ENCODE data around the gene GAS6.

Gene GAS6

DNA sequence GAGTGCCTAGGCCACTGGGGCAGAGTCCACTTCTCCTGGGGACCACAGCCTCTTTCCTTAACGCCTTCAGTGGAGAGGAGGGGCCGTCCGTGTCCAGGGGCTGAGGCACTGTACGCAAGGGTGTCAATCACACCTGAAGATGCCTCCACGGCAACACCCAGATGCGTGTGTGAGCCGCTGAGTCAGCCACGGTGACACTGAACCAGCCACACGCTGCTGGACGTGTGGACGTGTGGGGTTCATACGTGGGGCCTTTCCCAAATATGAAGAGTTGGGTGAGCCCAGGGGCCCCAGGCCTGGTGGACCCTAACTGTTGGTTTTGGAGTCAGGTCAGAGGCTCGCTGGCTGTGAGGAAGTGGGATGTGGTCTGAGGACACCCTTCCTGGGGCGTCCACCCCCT, 53.2 kb downstream of the GAS6 start:
- Histone ChIP-seq H3K4me3 (ENCODE audit: low read depth in 1 of 2, low read length in 2 of 2) (no peak overlapping the region), H3K9ac (ENCODE audit: low read depth, low read length) (no peak overlapping the region), H3K4me2 (ENCODE audit: insufficient read depth, low read length) (no peak overlapping the region), H3K36me3 (ENCODE audit: insufficient read depth, low read length) (no peaks in the 10 kb centered on the region), H3K79me2 (ENCODE audit: insufficient read depth, low read length) (no peaks in the 10 kb centered on the region), H4K20me1 (ENCODE audit: insufficient read depth, low read length) (no peaks in the 10 kb centered on the region), H2AFZ (ENCODE audit: low read depth, low read length) (no peak overlapping the region), H3K4me1 (ENCODE audit: insufficient read depth, low read length) (no peaks in the 10 kb centered on the region), H3K27ac (ENCODE audit: low read length) (no peak overlapping the region), H3K27me3 (ENCODE audit: insufficient read depth, low read length, poor library complexity) (no peaks in the 10 kb centered on the region), H3K9me3 (ENCODE audit: insufficient read depth, low read length, severe bottlenecking) (peaks cover 21% of the 10 kb centered on the region)
- ATAC-seq (ENCODE audit: insufficient read depth, low read depth) (no peak), DNase-seq (no peak)
- TF ChIP-seq EZH2 (IDR thresholded peaks at IDR 0.05; ENCODE audit: borderline replicate concordance, low read depth, low read length, severe bottlenecking): no peak
- TF ChIP-seq, protein P1, sequence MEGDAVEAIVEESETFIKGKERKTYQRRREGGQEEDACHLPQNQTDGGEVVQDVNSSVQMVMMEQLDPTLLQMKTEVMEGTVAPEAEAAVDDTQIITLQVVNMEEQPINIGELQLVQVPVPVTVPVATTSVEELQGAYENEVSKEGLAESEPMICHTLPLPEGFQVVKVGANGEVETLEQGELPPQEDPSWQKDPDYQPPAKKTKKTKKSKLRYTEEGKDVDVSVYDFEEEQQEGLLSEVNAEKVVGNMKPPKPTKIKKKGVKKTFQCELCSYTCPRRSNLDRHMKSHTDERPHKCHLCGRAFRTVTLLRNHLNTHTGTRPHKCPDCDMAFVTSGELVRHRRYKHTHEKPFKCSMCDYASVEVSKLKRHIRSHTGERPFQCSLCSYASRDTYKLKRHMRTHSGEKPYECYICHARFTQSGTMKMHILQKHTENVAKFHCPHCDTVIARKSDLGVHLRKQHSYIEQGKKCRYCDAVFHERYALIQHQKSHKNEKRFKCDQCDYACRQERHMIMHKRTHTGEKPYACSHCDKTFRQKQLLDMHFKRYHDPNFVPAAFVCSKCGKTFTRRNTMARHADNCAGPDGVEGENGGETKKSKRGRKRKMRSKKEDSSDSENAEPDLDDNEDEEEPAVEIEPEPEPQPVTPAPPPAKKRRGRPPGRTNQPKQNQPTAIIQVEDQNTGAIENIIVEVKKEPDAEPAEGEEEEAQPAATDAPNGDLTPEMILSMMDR (IDR thresholded peaks at IDR 0.05; ENCODE audit: borderline replicate concordance, extremely low read depth, low read length, poor library complexity, severe bottlenecking): no peak

DNA sequence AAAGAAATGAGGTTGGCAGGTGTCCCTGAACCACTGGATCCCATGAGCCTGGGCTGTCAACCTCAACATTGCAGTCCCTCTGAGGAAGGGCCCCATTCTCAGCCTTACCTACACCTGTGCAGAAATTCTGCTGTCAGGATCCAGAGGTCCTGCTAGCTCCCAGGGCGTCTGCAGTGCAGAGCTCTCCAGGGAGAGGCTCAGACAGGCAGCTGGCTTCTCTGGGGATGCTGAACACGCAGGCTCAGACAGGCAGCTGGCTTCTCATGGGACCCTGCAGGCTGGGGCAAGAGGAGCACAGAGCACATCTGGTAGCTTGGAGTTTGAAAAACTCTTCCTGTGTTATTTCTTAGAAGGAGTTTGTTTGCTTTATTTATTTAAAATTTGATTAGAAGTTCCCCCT, 53.9 kb downstream of the GAS6 start:
- Histone ChIP-seq H3K36me3 (ENCODE audit: insufficient read depth, low read length) (no peaks in the 10 kb centered on the region), H3K79me2 (ENCODE audit: insufficient read depth, low read length) (no peaks in the 10 kb centered on the region), H3K27ac (ENCODE audit: low read length) (no peak overlapping the region), H3K9ac (ENCODE audit: low read depth, low read length) (no peak overlapping the region), H3K4me2 (ENCODE audit: insufficient read depth, low read length) (no peak overlapping the region), H3K4me3 (ENCODE audit: low read depth in 1 of 2, low read length in 2 of 2) (no peak overlapping the region), H4K20me1 (ENCODE audit: insufficient read depth, low read length) (no peaks in the 10 kb centered on the region), H3K27me3 (ENCODE audit: insufficient read depth, low read length, poor library complexity) (no peaks in the 10 kb centered on the region), H2AFZ (ENCODE audit: low read depth, low read length) (no peak overlapping the region), H3K4me1 (ENCODE audit: insufficient read depth, low read length) (no peaks in the 10 kb centered on the region), H3K9me3 (ENCODE audit: insufficient read depth, low read length, severe bottlenecking) (peaks cover 21% of the 10 kb centered on the region)
- DNase-seq: no peak
- no peak for ATAC-seq (ENCODE audit: insufficient read depth, low read depth)
- TF ChIP-seq, protein P1 (IDR thresholded peaks at IDR 0.05; ENCODE audit: borderline replicate concordance, extremely low read depth, low read length, poor library complexity, severe bottlenecking): no peak
- no peak for TF ChIP-seq EZH2 (IDR thresholded peaks at IDR 0.05; ENCODE audit: borderline replicate concordance, low read depth, low read length, severe bottlenecking)

DNA sequence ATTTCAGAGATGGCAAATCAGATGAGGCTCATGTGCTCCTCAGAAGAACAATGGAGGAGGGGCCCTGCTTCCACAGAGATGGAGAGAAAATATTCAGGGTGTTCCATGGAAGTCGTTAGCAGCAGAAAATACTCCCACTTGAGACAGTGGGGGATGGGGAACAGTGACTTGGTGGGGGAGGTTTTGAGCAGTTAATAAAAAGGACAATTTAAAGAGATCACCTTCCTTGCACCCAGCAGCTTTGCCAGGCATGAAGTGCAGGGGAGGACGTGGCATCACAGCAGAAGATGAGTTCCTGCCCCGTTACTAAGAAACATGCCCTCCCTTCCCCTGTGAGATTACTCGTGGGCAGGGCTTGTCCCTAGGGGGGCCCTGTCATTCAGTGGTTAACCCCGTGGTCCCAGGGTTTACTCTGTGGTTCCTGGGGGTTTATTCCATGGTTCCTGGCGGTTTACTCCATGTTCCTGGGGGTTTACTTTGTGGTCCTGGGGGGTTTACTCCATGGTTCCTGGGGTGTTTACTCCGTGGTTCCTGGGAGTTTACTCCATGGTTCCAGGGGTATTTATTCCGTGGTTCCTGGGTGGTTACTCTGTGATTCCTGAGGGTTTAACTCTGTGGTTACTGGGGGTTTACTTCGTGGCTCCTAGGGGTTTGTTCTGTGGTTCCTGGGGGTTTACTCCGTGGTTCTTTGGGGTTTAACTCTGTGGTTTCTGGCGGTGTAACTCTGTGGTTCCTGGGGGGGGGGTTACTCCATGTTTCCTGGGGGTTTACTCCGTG, 55.6 kb downstream of the GAS6 start:
- H3K27ac ChIP-seq (ENCODE audit: low read length): no peak overlapping the region
- peaks cover 21% of the 10 kb centered on the region for H3K9me3 ChIP-seq (ENCODE audit: insufficient read depth, low read length, severe bottlenecking)
- no peak overlapping the region for H3K9ac ChIP-seq (ENCODE audit: low read depth, low read length)
- H3K79me2 ChIP-seq (ENCODE audit: insufficient read depth, low read length): no peaks in the 10 kb centered on the region
- no peaks in the 10 kb centered on the region for H3K27me3 ChIP-seq (ENCODE audit: insufficient read depth, low read length, poor library complexity)
- no peak overlapping the region for H3K4me3 ChIP-seq (ENCODE audit: low read depth in 1 of 2, low read length in 2 of 2)
- DNase-seq (no peak), ATAC-seq (ENCODE audit: insufficient read depth, low read depth) (no peak)
- no peaks in the 10 kb centered on the region for H3K36me3 ChIP-seq (ENCODE audit: insufficient read depth, low read length)
- no peak overlapping the region for H3K4me2 ChIP-seq (ENCODE audit: insufficient read depth, low read length)
- H3K4me1 ChIP-seq (ENCODE audit: insufficient read depth, low read length): no peaks in the 10 kb centered on the region
- H2AFZ ChIP-seq (ENCODE audit: low read depth, low read length): no peak overlapping the region
- TF ChIP-seq EZH2 (IDR thresholded peaks at IDR 0.05; ENCODE audit: borderline replicate concordance, low read depth, low read length, severe bottlenecking): no peak
- TF ChIP-seq, protein P1 (IDR thresholded peaks at IDR 0.05; ENCODE audit: borderline replicate concordance, extremely low read depth, low read length, poor library complexity, severe bottlenecking): no peak
- peaks cover 4% of the 10 kb centered on the region; the same call in 1 of the 2 replicates for H4K20me1 ChIP-seq (ENCODE audit: insufficient read depth, low read length)

Measured in DND-41 (cell line).